Measurements from ENCODE around the gene LOC101059915.
"Not testable (repeated sequence)": the region's sequence is repeated elsewhere in the genome, so short reads cannot be mapped to it uniquely, and the experiment has no call there.

Gene LOC101059915

DNA sequence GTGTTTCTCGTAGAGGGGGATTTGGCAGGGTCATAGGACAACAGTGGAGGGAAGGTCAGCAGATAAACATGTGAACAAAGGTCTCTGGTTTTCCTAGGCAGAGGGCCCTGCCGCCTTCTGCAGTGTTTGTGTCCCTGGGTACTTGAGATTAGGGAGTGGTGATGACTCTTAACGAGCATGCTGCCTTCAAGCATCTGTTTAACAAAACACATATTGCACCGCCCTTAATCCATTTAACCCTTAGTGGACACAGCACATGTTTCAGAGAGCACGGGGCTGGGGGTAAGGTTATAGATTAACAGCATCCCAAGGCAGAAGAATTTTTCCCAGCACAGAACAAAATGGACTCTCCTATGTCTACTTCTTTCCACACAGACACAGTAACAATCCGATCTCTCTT lies 22.9 kb upstream of the LOC101059915 start:
- DNase-seq: not testable (repeated sequence)

DNA sequence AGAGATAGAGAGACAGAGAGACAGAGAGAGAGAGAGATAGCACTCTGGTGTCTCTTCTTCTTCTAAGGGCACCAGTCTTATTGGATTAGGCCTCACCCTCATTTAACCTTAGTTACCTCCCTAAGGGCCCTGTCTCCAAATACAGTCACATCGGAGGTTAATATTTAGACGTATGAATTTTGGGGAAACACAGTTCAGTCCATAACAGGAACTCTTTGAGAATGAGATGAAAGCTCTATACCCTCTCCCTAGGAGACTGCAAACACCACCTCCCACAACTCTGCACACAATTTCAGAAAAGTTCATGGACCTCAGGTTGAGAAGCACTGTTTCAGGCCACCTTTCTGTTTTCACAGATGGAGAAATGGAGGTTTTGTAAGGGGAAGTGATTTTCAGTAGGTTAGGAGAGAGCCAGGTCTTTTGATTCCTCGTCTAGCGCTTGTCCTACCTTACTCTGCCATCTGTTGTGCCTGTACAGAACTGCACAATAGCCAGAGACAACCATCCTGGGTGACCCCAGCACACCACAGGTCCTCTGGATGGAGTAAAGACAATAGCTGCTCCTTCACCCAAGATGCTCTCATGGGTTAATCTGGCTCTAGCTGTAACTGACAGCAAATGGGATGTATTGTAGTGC lies 16.9 kb upstream of the LOC101059915 start:
- no peak for DNase-seq

DNA sequence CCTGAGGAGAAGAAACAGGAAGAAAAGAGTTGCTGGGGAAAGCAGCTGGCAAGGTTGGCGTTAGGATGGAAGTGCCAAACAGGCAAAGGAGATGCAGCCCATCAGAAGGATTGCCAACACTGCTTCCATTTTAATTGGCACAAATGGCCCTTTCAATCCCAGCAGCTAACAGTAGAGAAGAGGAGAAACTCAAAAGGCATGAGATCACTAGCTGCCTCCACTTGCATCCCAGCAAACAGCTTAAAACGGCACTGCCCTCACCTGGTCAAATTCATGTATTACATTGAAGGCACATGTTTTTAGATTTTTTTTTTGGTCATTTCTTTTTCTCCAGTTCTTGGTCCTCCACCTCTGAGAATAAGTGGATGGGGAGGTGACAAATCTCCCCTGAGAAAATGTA lies 14.9 kb upstream of the LOC101059915 start:
- peak; percentile 28 to 55 for DNase-seq

DNA sequence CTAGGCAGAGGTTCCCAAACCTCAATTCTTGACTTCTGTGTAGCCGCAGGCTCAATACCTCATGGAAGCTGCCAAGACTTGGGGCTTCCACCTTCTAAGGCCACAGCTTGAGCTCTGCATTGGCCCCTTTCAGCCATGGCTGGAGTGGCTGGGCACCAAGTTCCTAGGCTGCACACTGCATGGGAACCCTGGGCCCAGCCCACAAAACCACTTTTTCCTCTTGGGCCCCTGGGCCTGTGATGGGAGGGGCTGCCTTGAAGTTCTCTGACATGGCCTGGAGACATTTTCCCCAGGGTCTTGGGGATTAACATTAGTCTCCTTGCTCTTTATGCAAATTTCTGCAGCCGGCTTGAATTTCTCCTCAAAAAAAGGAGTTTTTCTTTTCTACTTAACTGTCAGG lies 14.0 kb upstream of the LOC101059915 start:
- no peak for DNase-seq

DNA sequence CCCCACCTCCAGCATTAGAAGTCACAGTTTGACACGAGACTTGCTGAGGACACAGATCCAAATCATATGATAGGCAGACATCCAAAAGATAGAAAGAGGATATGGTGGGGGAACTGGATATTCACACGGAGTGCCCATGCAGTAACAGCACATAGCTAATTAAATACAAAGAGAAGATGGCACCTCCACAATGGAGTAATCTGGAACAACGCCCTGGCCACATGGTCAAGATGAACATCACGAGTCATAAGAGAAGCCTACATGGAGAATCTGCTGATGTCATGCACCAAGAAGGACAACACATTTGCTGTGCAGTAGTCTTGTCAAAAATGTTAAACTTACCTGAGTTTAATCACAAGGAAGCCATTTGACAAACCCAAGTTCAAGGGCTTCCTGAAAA lies 10.1 kb upstream of the LOC101059915 start:
- DNase-seq: no peak

DNA sequence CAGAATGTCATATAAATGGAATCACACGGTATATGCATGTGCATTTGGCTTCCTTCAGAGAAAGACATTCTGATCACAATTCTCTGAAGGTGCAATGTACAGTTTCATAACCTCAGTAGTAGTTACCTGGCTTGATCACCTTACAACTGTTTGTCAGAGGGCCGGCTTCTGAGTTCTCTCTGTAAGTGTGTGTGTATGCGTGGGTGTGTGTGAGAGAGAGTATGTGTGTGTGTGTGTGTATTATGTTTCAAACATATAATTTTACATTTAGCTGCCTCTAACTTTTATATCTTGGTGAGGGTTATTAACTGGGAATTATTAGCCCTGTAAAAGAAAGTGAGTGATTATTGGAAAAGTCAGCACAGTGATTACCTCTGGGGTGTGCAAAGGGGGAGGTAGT lies 8.0 kb upstream of the LOC101059915 start:
- no peak for DNase-seq

DNA sequence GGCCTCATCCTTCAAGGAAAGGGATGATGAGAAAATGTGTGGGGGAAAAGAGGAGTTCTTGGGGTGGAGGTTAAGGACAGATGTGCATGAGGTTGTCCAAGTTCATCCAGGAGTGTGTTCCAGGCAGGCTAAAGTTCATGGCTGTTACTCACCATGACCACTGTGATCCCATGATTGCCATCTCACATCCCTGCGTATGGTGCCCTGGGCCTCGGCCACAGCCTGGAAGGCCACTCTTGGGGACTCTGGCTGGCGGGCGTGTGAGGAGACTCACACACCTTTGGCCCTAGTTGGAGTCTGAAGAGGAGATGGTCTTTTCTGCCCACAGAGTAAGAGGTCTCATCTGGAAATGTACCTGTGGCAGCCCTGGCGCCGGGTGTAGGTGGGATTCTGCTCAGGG lies 7.4 kb upstream of the LOC101059915 start:
- no peak for DNase-seq

DNA sequence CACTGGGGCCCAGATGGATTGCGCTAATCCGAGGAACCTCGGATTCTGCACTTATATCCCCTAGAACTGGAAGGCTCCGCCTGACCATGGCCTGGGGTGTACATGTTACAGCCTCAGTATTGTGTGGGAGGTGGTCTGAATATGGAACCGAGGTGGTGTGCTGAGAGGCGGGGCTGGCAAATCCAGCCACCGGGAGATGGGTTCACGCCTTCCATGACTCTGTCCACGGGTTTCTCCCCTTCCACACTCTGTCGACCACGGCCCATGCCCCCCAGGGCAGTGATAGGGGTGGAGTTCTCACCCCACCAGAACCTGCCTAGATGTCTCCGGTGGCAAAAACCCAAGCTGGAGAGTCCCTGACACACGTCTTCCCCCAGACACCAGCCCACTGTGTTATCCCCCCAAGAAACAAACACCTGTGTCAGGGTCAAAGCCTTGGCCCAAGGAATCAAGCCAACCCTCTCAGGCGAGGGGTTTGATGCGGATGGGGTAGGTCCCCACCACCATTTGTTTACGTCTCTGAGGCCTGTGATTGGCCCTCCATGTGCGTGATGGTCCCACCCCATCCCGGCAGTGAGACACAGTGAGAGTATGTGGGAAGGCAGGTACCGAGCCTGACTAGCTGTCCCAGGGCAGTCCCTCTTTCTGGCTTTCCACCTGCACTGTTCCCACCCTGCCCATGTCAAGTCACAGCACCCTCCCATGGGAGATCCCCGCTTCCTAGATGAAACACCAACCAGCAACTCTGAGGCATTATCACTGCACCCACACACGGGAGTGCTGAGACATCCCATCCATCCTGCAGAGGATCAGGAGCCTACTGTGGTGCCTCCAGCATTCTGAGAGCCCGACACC lies 6.6 kb upstream of the LOC101059915 start:
- DNase-seq: no peak

DNA sequence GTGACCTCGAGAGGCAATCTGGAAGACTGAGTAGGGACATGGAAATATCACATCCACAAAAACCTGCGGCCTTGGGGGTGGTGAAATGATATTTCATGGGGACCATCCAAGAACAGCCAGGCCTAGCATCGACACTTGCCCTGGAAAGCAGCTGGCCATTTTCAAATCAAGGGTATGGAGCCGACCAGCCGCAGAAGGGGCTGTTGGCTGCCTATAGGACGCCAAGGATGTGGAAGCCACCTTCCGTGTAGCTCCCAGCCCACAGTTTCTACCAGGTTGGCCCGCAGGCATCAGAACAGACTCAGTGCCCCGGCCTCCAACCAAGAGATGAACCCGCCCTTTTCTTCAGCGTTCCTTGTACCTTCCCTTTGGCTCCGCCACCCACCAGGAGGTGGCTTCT lies 5.4 kb upstream of the LOC101059915 start:
- no peak for DNase-seq

DNA sequence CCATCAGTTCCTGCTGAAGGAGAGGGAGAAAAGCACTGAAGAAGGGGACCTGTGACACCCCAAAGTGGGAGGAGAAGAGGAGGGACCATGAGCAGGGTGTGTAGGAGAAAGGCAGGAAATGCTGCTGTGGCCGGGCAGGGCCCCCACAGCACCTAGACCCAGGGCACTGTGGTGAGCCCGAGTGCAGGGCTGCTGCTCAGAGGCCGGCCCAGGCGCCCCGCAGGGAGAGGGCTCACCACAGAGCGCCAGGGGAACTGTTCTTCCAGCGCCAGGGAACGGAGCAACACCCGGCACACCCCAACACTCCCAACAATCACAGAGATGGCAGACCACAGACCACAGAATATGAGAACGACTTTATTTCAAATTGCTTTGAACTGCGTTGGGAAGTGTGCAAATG lies 4.7 kb upstream of the LOC101059915 start:
- not testable (repeated sequence) for DNase-seq

DNA sequence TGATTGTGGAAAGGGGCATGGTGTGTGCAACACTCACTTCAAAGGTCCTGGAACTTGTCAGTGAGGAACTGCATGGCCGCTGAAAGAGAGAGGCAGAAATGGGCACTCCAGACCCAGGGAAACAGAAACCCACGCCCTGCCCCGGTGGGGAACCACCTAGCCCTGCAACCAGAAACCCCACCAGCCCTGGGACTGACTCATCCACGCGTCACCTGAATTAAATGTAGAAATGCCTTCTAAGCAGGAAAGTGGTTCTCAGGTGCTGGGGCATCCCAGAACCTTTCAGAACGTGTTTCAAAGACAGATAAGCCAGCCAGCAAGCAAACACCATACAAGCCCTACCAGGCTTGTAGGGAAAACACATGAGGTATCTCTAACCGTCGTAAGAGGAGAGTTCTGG lies 4.1 kb upstream of the LOC101059915 start:
- not testable (repeated sequence) for DNase-seq

DNA sequence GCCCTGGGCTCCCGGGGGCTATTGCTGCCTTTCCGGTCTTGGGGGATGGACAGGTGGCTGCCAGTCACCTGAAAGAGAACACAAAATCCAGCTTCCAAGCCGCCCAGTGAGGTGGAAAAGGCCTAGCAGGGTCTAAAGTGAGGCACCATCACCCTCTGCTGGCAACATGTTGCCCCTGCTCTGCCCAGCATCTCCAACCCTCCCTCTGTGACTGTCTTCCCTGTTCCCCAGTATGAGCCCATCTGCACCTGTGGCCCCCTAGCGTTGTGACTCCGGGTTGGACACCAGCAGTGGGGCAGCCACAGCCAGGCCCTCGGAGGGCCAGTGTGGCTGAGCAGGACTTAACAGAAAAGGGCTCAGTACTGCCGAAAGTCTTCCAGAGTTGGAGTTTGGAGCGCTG lies 3.1 kb upstream of the LOC101059915 start:
- not testable (repeated sequence) for DNase-seq

DNA sequence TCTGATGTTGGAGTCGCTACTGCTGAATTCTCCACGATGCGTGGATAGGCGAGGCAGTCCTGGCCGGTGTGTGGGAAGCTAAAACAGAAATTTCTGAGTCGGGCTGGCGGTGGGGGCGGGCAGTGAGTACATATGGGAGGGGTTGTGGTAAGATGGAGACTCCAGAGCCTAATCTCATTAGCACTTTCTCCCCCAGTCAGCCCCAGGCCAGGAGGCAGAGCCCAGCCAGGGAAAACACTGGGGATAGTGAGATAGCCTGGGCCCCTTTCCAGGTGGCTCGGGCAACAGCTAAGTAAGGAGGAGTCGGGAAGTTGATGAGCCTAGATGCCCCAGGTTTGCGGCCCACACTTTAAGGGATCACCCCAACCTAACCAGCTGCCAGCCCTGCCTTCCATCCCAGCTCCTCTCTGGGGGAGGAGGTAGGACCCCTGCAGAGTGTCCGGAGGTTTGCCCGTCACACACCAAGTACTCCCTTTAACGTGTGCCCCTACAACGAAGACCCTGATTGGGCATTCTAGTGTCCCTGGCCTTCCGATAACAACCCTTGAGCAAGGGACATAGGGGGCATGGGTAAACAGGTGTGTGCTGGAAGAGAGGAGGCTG lies 2.4 kb upstream of the LOC101059915 start:
- no peak for DNase-seq

DNA sequence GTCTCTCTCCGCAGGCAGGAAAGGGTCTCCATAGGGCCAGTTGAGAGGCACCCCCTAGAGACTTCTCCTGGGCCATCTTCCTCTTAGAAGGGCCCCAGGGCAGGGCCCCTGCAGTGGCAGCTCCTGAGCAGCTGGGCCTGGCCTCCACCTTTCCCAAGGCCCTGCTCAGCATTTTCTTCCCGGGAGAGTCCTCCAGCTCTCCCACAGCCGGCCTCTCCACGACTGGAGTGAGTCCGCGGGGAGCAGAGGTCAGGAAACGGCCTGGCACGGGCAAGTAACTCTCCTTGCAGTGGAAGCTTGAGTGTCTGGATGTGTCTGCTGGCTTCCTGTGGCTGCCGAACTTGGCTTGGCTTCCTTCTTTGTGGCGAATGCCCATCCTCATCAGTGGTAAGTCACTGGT lies 1.6 kb upstream of the LOC101059915 start:
- no peak for DNase-seq

DNA sequence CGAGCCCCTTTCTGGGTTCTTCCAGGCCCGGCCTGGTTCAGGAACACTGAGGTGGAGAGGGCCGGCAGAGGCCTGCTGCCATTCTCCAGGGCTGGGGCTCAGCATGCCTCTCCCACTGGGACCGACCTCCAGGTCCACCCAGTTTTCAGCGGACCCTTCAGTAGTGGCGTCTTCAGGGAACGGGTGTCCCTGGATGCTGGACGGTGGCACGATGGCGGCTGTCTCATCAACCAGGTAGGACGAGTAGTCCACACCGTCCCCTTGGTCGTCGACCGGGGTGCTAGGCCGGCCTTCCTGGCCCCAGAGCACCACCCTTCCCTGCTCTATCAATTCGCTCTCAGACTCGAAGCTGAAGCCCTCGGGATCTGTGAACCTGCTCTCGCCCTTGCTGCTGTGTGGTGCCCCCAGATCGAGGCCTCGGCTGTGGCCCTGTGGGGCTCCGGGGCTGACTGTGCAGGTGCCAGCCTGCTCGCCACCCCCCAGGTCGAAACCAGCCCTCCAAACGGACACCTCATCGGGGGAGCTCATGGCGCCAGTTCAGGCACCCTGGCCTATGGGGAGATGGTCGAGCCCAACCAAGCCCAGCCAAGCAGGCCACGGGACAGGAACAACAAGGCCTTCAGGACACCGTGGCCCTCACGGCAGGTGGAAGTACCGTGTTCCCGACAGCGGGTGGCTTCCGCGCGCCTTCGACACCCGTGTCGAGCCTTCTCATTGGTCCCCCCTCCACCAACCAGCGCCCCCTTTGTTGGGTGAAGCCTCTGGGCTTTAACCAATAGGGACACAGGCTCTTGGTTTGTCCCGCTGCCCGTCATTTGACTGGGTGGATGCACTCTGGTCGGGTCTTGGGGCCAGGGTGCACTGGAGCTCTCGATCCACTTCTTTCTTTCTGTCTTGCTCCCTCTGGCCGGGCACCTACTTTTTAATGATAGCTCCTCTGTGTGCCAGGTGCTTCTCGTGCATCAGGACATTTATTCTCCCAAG lies 814 bp upstream of the LOC101059915 start:
- no peak for DNase-seq

DNA sequence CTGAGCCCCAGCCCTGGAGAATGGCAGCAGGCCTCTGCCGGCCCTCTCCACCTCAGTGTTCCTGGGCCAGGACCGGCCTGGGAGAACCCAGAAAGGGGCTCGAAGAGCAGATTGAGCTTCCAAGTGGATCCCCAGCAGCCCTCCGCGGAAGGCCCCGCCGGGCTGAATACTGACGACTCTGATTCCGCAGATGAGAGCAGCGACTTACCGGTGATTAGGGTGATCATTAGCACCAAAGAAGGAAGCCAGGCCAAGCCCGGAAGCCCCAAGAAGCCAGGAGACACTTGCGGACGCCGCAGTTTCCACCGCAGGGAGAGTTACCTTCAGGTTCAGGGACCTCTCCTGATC lies 876 bp downstream of the LOC101059915 start:
- no peak for DNase-seq

DNA sequence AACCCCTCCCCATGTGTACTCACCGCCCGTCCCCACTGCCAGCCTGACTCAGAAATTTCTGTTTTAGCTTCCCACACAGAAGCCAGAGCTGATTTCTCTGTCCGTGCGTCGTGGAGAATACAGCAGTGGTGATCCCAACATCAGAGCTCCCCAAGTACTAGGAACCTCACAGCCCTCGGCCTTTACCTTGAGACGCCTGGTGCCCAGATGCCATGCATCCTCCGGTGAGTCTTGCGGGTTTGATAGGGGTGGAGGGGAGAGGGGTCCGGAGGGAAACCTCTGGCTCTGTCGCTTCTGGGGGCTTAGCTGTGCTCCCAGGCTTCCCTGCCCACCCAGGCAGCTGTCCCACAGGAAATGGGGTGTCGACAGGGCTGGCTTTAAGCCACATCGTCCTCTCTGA lies 2.1 kb downstream of the LOC101059915 start:
- no peak for DNase-seq

DNA sequence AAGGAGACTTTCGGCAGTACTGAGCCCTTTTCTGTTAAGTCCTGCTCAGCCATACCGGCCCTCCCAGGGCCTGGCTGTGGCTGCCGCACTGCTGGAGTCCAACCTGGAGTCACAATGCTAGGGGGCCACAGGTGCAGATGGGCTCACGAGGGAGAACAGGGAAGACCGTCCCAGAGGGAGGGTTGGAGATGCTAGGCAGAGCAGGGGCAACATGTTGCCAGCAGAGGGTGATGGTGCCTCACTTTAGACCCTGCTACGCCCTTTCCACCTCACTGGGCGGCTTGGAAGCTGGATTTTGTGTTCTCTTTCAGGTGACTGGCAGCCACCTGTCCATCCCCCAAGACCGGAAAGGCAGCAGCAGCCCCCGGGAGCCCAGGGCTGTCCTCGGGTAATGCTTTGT lies 2.6 kb downstream of the LOC101059915 start:
- DNase-seq: peak in 1 of 2 donors; percentile 12

DNA sequence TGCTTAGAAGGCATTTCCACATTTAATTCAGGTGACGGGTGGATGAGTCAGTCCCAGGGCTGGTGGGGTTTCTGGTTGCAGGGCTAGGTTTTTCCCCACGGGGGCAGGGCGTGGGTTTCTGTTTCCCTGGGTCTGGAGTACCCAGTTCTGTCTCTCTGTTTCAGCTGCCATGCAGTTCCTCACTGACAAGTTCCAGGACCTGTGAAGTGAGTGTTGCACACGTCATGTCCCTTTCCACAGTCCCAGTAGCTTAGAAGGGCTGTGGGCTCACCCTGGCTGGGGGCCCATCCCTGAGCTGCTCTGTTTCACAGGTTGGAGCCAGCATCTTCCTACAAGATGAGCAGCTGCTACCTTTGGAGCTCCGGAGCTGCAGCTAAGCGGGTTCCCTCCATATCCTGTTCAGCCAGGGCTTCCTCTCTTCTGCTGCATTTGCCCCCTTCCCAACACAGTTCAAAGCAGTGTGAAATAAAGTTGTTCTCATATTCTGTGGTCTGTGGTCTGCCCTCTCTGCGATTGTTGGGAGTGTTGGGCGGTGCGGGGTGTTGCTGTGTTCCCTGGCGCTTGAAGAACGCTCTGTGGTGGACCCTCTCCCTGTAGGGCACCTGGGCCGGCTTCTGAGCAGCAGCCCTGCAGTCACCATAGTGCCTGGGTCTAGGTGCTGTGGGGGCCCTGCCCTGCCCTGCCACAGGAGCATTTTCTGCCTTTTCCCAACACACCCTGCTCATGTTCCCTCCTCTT lies 3.9 kb downstream of the LOC101059915 start:
- peak in 1 of 2 donors; percentile 37 for DNase-seq

DNA sequence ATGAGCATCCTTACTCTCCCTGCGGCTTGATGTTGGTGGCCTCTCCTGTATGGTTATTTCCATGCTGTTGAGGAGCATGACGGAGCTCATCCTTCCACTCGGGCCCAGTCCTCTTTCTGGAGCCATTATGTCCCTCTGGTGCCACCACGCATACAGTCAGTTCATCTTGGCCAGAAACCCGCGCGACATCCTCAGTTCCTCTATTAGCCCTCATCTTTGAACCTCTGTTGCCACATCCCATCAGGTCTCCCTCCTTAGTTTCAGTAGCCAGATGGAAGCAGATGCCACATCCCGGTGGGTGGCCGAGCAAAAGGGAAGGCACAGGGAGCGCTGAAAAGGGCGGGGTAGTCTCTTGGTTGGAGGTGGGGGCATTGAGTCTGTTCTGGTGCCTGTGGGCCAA lies 4.6 kb downstream of the LOC101059915 start:
- no peak for DNase-seq

DNA sequence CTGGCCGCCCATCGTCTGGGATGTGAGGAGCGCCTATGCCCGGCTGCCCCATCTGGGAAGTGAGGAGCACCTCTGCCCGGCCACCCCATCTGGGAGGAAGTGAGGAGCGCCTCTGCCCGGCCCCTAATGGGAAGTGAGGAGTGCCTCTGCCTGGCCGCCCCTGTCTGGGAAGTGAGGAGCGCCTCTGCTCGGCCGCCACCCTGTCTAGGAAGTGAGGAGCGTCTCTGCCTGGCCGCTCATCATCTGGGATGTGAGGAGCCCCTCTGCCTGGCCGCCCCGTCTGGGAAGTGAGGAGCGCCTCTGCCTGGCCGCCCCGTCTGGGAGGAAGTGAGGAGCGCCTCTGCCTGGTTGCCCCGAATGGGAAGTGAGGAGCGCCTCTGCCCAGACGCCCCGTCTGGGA lies 8.3 kb downstream of the LOC101059915 start:
- DNase-seq: not testable (repeated sequence)
